IMR-90 (cell line): ENCODE measurements around the gene ITSN2.

ENCODE experiments used
- CEBPB ChIP-seq: IDR thresholded peaks from 2 replicates; pipeline ENCODE4 v1.6.1; 2012; ENCODE audit warnings: low read depth, low read length, improper control_type of control experiment
- FOS ChIP-seq: fragments of 150-350 bp; IDR thresholded peaks from 2 replicates; pipeline ENCODE4 v1.6.1; 2016; ENCODE audit warnings: low read depth, low read length
- MXI1 ChIP-seq: IDR thresholded peaks from 2 replicates; pipeline ENCODE4 v1.6.1; 2012; ENCODE audit warnings: low read depth, mild to moderate bottlenecking, low read length, moderate library complexity, borderline replicate concordance
- POLR2A ChIP-seq: IDR thresholded peaks from 2 replicates; pipeline ENCODE4 v1.6.1; 2012; ENCODE audit warnings: mild to moderate bottlenecking, low read depth, low read length
- RAD21 ChIP-seq: IDR thresholded peaks from 2 replicates; pipeline ENCODE4 v1.6.1; 2012; ENCODE audit warnings: low read length, improper control_type of control experiment
- TF ChIP-seq, protein P1 (sequence below): conservative IDR thresholded peaks from 2 replicates; pipeline ENCODE4 v1.5.1; 2012; ENCODE audit warnings: mild to moderate bottlenecking, low read depth, low read length, improper control_type of control experiment
- TF ChIP-seq, protein P2 (sequence below): fragments of 150-350 bp; IDR thresholded peaks from 2 replicates; pipeline ENCODE4 v1.6.1; 2017; ENCODE audit warnings: mild to moderate bottlenecking, antibody characterized with exemption, low read length, low read depth
- TF ChIP-seq, protein P3 (sequence below): fragments of 150-350 bp; IDR thresholded peaks from 2 replicates; pipeline ENCODE4 v1.6.1; 2016; ENCODE audit warnings: low read depth, mild to moderate bottlenecking, low read length, moderate library complexity, borderline replicate concordance

DNA sequence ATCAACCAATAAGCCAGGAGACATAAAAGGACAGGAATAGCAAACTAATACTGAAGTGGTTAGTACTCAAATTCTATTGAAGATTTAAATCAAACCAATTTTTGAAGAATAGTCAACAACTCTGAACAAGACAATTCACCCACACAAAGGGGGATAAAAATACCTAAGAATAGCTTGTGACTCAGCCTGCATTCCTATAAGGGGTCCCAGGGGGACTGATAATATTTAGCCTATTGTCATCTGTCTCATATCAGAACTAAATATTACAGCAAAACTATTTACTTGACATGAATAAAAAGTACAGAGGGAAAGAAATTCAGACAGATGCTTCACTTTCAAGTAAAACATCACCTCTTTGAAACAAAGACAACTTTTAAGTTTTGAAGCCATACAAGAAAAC is 7.7 kb downstream of the ITSN2 start:
- TF ChIP-seq, protein P1, sequence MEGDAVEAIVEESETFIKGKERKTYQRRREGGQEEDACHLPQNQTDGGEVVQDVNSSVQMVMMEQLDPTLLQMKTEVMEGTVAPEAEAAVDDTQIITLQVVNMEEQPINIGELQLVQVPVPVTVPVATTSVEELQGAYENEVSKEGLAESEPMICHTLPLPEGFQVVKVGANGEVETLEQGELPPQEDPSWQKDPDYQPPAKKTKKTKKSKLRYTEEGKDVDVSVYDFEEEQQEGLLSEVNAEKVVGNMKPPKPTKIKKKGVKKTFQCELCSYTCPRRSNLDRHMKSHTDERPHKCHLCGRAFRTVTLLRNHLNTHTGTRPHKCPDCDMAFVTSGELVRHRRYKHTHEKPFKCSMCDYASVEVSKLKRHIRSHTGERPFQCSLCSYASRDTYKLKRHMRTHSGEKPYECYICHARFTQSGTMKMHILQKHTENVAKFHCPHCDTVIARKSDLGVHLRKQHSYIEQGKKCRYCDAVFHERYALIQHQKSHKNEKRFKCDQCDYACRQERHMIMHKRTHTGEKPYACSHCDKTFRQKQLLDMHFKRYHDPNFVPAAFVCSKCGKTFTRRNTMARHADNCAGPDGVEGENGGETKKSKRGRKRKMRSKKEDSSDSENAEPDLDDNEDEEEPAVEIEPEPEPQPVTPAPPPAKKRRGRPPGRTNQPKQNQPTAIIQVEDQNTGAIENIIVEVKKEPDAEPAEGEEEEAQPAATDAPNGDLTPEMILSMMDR = no peak
- TF ChIP-seq MXI1 = no peak
- no peak for TF ChIP-seq RAD21
- TF ChIP-seq POLR2A = no peak
- no peak for TF ChIP-seq FOS
- no peak for TF ChIP-seq CEBPB
- TF ChIP-seq, protein P2, sequence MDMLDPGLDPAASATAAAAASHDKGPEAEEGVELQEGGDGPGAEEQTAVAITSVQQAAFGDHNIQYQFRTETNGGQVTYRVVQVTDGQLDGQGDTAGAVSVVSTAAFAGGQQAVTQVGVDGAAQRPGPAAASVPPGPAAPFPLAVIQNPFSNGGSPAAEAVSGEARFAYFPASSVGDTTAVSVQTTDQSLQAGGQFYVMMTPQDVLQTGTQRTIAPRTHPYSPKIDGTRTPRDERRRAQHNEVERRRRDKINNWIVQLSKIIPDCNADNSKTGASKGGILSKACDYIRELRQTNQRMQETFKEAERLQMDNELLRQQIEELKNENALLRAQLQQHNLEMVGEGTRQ = no peak
- TF ChIP-seq, protein P3, sequence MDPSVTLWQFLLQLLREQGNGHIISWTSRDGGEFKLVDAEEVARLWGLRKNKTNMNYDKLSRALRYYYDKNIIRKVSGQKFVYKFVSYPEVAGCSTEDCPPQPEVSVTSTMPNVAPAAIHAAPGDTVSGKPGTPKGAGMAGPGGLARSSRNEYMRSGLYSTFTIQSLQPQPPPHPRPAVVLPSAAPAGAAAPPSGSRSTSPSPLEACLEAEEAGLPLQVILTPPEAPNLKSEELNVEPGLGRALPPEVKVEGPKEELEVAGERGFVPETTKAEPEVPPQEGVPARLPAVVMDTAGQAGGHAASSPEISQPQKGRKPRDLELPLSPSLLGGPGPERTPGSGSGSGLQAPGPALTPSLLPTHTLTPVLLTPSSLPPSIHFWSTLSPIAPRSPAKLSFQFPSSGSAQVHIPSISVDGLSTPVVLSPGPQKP = no peak
